ENCODE results near the gene VSNL1. TPM values are rescaled to one million over a fixed set of nuclear protein-coding genes. Genes with fewer than 3 reads are reported as not detected.

Gene VSNL1
- total RNA-seq, 4 donors from 2014 or later: not detected

DNA sequence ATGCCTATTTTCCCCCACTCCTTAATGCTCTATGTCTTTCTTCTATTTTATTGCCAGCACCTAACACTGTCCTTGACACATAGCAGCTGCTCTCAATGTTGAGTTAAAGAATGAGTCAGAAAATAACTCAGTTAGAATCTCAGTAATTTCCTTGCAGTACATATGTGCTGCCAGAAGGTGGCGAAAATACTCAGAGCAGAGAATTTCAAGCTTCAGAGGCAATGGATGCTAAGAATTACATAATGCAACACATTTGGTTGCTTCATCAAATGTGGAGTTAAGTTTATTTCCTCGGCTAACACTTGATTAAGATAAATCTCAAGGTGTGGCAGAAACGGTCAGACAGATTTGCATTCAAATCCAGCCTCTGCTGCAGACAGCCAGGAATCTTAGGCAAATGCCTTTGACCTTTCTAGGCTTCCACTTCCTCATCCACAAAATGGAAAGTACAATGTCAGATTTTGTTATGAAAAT, 105.6 kb downstream of the VSNL1 start:
- TF ChIP-seq CTCF (IDR thresholded peaks at IDR 0.05; ENCODE audit: low read depth): no peak

GRCh38 chr2:17646838-17647701, 106.6 kb downstream of the VSNL1 start:
- no peak for TF ChIP-seq CTCF (IDR thresholded peaks at IDR 0.05; ENCODE audit: low read depth)

GRCh38 chr2:17648581-17648980, 108.1 kb downstream of the VSNL1 start:
- TF ChIP-seq CTCF (IDR thresholded peaks at IDR 0.05; ENCODE audit: low read depth): no peak

DNA sequence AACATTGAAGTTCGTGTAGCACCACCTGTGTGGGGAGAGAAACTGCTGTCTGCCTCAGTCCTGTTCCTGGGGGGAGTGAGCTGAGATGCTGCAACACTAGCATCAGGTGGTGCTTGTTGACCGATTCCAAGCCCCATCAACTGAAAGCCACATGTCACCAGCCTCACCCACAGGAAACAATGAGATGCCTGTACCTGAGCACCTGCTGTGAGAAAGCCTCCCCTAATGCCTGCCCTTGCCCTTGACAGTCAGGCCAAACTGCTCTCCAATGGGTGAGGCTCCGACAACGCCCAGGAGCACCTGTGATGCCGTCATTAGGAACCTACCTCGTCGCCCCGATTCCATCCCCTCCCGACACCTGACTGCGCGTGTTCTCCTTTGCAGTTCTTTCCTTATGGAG, 108.5 kb downstream of the VSNL1 start:
- TF ChIP-seq CTCF (IDR thresholded peaks at IDR 0.05; ENCODE audit: low read depth): no peak

- TF ChIP-seq CTCF (IDR thresholded peaks at IDR 0.05; ENCODE audit: low read depth): no peak
Measured at GRCh38 chr2:17652681-17653394, 112.3 kb downstream of the VSNL1 start.

DNA sequence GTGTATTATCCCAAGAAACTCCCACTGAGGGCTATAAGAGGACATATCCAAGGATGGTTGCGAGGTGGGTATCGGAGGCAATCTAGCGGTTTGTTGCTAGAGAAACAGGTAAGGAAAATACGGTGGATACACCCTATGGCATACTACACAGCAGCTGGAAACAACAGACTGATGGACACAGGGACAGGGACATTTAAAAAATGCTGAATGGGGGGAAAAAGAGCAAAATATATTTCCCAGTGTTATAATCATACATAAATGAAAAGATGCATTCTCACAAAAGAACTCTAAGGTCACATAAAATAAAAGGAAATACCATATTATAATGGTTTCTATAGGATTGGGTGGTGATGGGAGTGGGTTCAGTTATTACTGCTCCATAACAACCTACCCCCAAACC, 117.3 kb downstream of the VSNL1 start:
- no peak for TF ChIP-seq CTCF (IDR thresholded peaks at IDR 0.05; ENCODE audit: low read depth)

GRCh38 chr2:17658251-17658843, 117.9 kb downstream of the VSNL1 start:
- no peak for TF ChIP-seq CTCF (IDR thresholded peaks at IDR 0.05; ENCODE audit: low read depth)
